Fibroblast of skin of abdomen (primary cell): ENCODE data around the gene OGFR. TPM values are rescaled to one million over a fixed set of nuclear protein-coding genes. Genes with fewer than 3 reads are reported as not detected.

Experiments used
- DNase-seq: peaks from one replicate; pipeline ENCODE4 v3.0.0-alpha.2; 2013
- polyA plus RNA-seq, 2 experiments: library from polyadenylated mRNA; unstranded; fragments of 120-200 nt; gene quantifications; one replicate each; pipeline ENCODE4 v1.2.1, GENCODE V29; 2013; ENCODE audit not compliant: insufficient read length in 2 of 2

Gene OGFR, protein sequence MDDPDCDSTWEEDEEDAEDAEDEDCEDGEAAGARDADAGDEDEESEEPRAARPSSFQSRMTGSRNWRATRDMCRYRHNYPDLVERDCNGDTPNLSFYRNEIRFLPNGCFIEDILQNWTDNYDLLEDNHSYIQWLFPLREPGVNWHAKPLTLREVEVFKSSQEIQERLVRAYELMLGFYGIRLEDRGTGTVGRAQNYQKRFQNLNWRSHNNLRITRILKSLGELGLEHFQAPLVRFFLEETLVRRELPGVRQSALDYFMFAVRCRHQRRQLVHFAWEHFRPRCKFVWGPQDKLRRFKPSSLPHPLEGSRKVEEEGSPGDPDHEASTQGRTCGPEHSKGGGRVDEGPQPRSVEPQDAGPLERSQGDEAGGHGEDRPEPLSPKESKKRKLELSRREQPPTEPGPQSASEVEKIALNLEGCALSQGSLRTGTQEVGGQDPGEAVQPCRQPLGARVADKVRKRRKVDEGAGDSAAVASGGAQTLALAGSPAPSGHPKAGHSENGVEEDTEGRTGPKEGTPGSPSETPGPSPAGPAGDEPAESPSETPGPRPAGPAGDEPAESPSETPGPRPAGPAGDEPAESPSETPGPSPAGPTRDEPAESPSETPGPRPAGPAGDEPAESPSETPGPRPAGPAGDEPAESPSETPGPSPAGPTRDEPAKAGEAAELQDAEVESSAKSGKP
- 28.5 TPM for polyA plus RNA-seq (2013, experiment 1 of 2; ENCODE audit: insufficient read length)
- 28.3 TPM for polyA plus RNA-seq (2013, experiment 2 of 2; ENCODE audit: insufficient read length)

- DNase-seq = peak; percentile 65
Observed at GRCh38 chr20:62804627-62805154, at the start of gene OGFR. OGFR (plus strand) TSS chr20:62804835; CDS start chr20:62804860, 25 bp downstream.

- DNase-seq = no peak
Observed at GRCh38 chr20:62754991-62755356, 49.7 kb upstream of the OGFR start.

- no peak for DNase-seq
Observed at GRCh38 chr20:62755817-62756724, 48.6 kb upstream of the OGFR start.

DNA sequence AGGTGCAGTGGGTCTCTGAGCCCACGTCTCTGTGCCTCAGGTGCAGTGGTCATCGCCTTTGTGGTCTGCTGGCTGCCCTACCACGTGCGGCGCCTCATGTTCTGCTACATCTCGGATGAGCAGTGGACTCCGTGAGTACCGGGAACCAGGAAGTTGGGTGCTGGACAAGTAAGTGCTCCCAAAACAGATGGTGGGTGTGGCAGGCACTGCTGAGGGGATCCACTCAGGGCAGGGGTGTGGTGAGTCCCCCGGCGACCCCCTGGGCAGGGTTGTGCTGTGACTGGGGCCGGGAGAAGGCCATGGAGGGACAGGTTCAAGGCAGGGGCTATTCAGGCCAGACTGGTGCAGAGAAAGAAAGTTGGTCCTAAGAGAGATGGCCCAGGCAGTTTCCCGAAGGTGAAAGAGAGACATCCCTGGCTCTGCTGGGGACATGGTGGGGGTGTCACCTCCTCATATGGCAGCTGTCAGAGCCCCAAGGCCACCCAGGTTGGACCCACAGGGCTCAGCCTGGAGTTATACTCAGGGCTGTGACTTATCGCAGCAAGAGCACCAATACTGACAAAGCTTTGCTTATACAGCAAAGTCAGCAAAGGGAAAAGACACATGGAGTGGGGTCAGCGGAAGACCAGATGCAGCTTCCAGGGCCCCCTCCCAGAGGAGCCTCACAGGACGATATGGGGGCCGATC lies 46.3 kb upstream of the OGFR start:
- no peak for DNase-seq

DNA sequence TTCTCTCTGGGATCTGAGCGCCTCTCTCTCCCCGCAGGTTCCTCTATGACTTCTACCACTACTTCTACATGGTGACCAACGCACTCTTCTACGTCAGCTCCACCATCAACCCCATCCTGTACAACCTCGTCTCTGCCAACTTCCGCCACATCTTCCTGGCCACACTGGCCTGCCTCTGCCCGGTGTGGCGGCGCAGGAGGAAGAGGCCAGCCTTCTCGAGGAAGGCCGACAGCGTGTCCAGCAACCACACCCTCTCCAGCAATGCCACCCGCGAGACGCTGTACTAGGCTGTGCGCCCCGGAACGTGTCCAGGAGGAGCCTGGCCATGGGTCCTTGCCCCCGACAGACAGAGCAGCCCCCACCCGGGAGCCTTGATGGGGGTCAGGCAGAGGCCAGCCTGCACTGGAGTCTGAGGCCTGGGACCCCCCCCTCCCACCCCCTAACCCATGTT lies 44.6 kb upstream of the OGFR start:
- DNase-seq = no peak

GRCh38 chr20:62760471-62760855 lies 44.2 kb upstream of the OGFR start:
- no peak for DNase-seq

- DNase-seq = no peak
Observed at GRCh38 chr20:62760856-62761758, 43.5 kb upstream of the OGFR start.

GRCh38 chr20:62761759-62762131 lies 42.9 kb upstream of the OGFR start:
- DNase-seq = no peak

GRCh38 chr20:62762376-62762775 lies 42.3 kb upstream of the OGFR start:
- no peak for DNase-seq

DNA sequence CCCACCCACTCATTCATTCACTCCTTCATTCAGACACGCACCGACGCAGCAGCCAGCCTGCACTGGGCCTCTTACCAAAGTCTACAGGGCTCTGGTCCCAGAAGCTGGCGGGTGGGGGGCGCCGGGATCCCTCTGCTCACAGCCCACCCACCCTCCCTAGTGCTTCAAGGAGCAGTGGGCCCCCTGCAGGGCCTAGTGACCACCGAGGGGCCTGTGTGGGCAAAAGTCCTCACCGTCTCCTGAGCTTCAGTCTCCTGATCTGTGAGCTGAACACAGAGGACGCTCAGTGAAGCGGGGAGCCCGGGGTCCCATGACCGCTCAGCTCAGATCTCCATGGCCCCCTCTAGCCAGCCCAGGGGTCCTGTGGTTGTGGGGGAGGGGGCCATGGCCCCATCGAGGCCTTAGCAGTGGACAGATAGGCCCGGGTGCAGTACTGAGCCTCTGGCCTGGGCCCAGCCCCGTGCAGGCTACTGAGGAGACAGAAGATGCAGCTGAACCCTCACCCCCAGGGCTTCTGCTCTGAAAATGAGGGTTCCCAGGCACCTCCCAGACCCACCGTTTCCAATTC lies 41.8 kb upstream of the OGFR start:
- no peak for DNase-seq

DNA sequence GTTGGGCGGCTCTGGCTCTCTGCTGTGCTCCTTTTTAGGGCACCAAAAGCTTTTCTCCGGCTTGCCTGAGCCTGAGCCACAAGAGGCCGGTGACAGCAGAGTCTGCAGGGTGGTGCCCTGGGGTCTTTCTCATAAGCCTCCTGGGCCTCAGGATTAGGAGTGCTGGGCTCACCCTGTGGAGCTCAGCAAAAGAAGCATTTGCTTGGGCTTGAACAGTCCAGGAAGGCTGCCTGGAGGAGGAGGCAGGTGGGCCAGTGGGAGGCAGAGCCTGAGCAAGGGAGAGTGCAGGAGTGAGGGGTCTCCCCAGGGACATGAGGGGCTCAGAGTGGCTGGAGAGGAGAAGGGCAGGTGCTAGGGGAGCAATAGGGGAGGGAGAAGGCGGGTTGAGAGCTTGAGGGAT lies 41.2 kb upstream of the OGFR start:
- no peak for DNase-seq

GRCh38 chr20:62764156-62764935 lies 40.3 kb upstream of the OGFR start:
- no peak for DNase-seq

DNA sequence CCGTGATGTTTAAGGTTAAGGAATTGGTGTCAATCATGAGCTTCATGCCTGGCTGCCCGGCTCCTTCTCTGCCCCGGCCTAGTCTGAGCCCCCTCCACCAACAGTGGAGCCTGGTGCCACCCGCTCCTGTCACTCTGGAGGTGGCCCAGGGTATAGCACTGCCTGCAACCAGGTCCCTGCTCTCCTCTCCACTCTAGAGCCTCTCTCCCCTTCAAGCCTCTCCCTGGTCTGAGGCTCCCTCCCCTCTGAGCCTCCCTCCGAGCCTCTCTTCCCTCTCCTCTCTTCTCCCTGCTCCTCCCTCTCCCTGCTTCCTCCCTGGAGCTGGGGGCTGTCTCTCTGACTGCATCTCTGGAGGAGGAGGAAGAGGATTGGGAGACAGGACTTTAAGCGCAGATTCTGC lies 39.6 kb upstream of the OGFR start:
- DNase-seq = no peak

DNA sequence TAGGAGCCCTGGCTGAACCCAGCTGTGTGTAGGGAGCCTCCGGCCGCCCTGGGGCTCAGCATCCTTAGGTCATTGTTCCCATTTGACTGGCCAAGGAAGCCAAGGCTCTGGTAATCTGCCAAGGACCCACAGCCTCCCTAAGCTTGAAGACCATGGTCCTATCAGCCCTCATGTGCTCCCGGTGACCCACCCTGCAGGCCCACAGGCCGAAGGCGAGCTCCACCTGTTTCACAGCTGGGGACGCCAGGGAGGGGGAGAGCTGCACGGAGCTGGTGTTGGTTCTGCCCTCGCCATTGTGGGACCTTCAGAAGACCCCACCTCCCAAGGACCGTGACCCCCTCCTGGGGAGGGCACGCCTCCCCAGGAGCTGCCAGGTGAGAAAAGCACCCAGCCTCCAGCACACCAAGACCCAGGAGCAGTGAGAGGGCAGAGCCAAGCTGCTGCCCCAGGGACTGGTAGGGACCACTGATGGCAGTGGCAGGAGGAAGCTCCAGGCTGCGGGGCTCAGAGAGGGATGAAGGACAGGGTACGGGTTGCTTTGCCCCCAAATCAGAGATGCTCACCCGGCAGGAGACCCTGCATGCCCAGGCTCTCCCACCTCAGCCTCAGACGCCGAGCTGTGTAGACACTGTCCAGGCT lies 39.1 kb upstream of the OGFR start:
- DNase-seq = no peak

DNA sequence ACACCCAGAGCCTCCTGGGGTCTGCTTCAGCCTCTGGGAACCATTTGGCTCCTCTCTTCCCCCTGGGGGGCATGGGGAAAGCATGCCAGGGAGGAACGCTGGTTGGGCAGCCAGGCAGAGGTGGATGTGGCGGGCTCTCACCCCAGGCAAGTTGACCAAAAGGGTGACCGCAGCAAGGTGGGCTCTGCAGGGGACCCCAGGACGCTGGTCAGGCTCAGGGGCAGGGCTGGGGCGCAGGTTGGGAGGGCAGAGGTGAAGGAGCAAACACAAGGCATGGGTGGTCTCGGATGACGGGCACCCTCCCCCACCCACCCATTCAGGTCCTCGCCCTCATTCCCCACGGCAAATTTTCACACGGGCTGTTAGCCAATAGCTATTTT lies 38.6 kb upstream of the OGFR start:
- no peak for DNase-seq

- DNase-seq = no peak
Observed at GRCh38 chr20:62766716-62767115, 37.9 kb upstream of the OGFR start.

DNA sequence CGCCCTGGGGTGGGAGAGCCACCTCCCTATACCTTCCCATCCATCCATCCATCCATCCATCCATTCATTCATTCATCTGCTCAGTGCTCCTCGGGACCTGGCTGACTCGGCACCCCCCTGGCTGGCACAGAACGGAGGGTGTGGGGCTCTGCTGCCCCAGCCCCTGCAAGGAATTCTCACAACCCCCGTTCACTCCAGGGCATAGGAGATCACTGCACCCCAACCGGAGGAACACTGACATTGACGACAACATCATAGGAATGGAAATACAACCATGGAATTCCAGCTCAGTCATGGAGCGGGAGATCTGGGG lies 36.4 kb upstream of the OGFR start:
- DNase-seq = no peak

DNA sequence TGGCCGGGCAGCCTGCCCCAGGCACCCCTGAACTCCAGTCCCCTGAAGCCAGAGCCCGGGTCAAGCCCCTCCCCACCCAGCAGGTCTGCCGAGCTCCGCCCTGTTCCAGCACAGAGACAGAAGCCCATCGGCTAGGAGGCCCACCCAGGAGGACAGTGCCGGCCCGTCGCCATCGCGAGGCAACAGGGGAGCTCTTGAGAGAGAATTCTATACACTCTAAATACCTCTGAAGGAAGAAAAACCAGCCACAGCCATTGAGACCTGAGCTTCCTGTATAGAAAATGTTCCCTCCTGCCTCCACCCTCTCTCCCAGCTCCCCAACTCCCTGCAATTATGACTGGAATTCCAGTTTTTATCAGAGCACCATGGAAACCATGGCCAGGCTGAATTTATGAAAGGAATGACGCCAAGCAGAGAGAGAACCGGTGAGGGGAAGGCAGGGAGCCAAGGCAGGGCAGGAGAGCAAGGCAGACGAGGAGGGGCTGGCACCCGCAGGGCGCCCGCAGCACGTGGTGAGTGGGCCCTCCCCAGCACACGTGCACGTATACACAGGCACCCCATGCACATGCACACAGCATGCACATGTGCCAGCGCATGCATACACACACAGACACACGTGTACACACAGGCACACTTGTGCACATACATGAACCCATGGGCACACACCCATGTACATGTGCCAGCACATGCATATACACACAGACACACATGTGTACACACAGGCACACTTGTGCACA lies 35.9 kb upstream of the OGFR start:
- peak; percentile 57 for DNase-seq
